Liver (tissue), 9 donors: Measurements from ENCODE around the gene PPP1R3G. TPM values are rescaled to one million over a fixed set of nuclear protein-coding genes. Genes with fewer than 3 reads are reported as not detected.

Experiments
- DNase-seq: peaks from one replicate; pipeline ENCODE4 v3.0.0-alpha.2; 2017; ENCODE audit warnings: low spot score
- H3K27ac ChIP-seq, 2 donors: one replicate each; pipeline ENCODE4 v1.7.0; 2013; ENCODE audit warnings: inconsistent platforms in 2 of 2, low read length in 2 of 2, control low read depth in 1 of 2, low read depth in 1 of 2, mild to moderate bottlenecking in 1 of 2
- H3K27me3 ChIP-seq, 4 donors: one replicate each; pipeline versions ENCODE4 v1.6.1 to v1.7.0; 2013; ENCODE audit warnings: low read length in 3 of 4, inconsistent platforms in 1 of 4, mild to moderate bottlenecking in 1 of 4, moderate library complexity in 1 of 4; ENCODE audit not compliant: control insufficient read depth in 4 of 4, insufficient read depth in 4 of 4
- H3K36me3 ChIP-seq, 4 donors: one replicate each; pipeline versions ENCODE4 v1.6.1 to v1.7.0; 2013; ENCODE audit warnings: low read length in 3 of 4, mild to moderate bottlenecking in 3 of 4, low read depth in 1 of 4, moderate library complexity in 1 of 4; ENCODE audit not compliant: control insufficient read depth in 4 of 4, insufficient read depth in 3 of 4
- H3K4me1 ChIP-seq, 4 donors: one replicate each; pipeline versions ENCODE4 v1.6.1 to v1.7.0; 2013; ENCODE audit warnings: low read length in 3 of 4, mild to moderate bottlenecking in 3 of 4, moderate library complexity in 1 of 4; ENCODE audit not compliant: control insufficient read depth in 4 of 4, insufficient read depth in 4 of 4
- H3K4me3 ChIP-seq, 3 donors: one replicate each; pipeline versions ENCODE4 v1.6.1 to v1.7.0; 2013; ENCODE audit warnings: low read length in 3 of 3, control low read depth in 1 of 3, low read depth in 1 of 3, mild to moderate bottlenecking in 1 of 3
- H3K9ac ChIP-seq, 2 donors: one replicate each; pipeline ENCODE4 v1.7.0; 2013; ENCODE audit warnings: low read length in 2 of 2, mild to moderate bottlenecking in 2 of 2, moderate library complexity in 2 of 2, control low read depth in 1 of 2, low read depth in 1 of 2
- H3K9me3 ChIP-seq, 4 donors: one replicate each; pipeline versions ENCODE4 v1.6.1 to v1.7.0; 2013; ENCODE audit warnings: low read length in 3 of 4; ENCODE audit not compliant: control insufficient read depth in 4 of 4
- ATF3 ChIP-seq: IDR thresholded peaks from 2 replicates; pipeline ENCODE4 v1.6.1; 2016; ENCODE audit warnings: antibody characterized with exemption
- EGR1 ChIP-seq, 2 donors: IDR thresholded peaks; 2 replicates each; pipeline ENCODE4 v1.6.1; 2016 to 2018; ENCODE audit warnings: antibody characterized with exemption in 2 of 2, low read depth in 2 of 2
- FOXA1 ChIP-seq: IDR thresholded peaks from 2 replicates; pipeline ENCODE4 v1.6.1; 2016; ENCODE audit warnings: antibody characterized with exemption
- FOXA2 ChIP-seq: IDR thresholded peaks from 2 replicates; pipeline ENCODE4 v1.6.1; 2016; ENCODE audit warnings: antibody characterized with exemption
- GABPA ChIP-seq, 2 donors: IDR thresholded peaks in 1 of 2; conservative IDR thresholded peaks in 1 of 2; 2 replicates each; pipeline ENCODE4 v1.6.1; 2016; ENCODE audit warnings: antibody characterized with exemption in 2 of 2, mild to moderate bottlenecking in 1 of 2, moderate library complexity in 1 of 2
- HNF4A ChIP-seq, 2 donors: conservative IDR thresholded peaks; 2 replicates each; pipeline ENCODE4 v1.6.1; 2016; ENCODE audit warnings: antibody characterized with exemption in 2 of 2, mild to moderate bottlenecking in 2 of 2
- HNF4G ChIP-seq: IDR thresholded peaks from 2 replicates; pipeline ENCODE4 v1.6.1; 2016; ENCODE audit warnings: antibody characterized with exemption
- JUND ChIP-seq, 2 donors: IDR thresholded peaks; 2 replicates each; pipeline ENCODE4 v1.6.1; 2016; ENCODE audit warnings: antibody characterized with exemption in 2 of 2
- MAX ChIP-seq: IDR thresholded peaks from 2 replicates; pipeline ENCODE4 v1.6.1; 2016; ENCODE audit warnings: antibody characterized with exemption
- NR2F2 ChIP-seq: IDR thresholded peaks from 2 replicates; pipeline ENCODE4 v1.6.1; 2016; ENCODE audit warnings: antibody characterized with exemption
- RAD21 ChIP-seq, 2 donors: IDR thresholded peaks; 2 replicates each; pipeline ENCODE4 v1.6.1; 2016; ENCODE audit warnings: antibody characterized with exemption in 2 of 2, mild to moderate bottlenecking in 2 of 2
- REST ChIP-seq: IDR thresholded peaks from 2 replicates; pipeline ENCODE4 v1.6.1; 2016; ENCODE audit warnings: antibody characterized with exemption, mild to moderate bottlenecking
- RXRA ChIP-seq, 2 donors: IDR thresholded peaks; 2 replicates each; pipeline ENCODE4 v1.6.1; 2017 to 2018; ENCODE audit warnings: antibody characterized with exemption in 2 of 2, mild to moderate bottlenecking in 1 of 2
- SP1 ChIP-seq: IDR thresholded peaks from 2 replicates; pipeline ENCODE4 v1.6.1; 2018; ENCODE audit warnings: antibody characterized with exemption, mild to moderate bottlenecking
- TAF1 ChIP-seq: conservative IDR thresholded peaks from 2 replicates; pipeline ENCODE4 v1.6.1; 2016; ENCODE audit warnings: antibody characterized with exemption, mild to moderate bottlenecking
- YY1 ChIP-seq: IDR thresholded peaks from 2 replicates; pipeline ENCODE4 v1.6.1; 2016; ENCODE audit warnings: antibody characterized with exemption, mild to moderate bottlenecking
- ZBTB33 ChIP-seq: IDR thresholded peaks from 2 replicates; pipeline ENCODE4 v1.6.1; 2016; ENCODE audit warnings: antibody characterized with exemption
- WGBS: extraction: QIAGEN DNeasy Blood & Tissue Kit; methylation state at CpG from one replicate; pipeline ENCODE4 v1.1.7; 2013; 5-methylcytosine and 5-hydroxymethylcytosine counted together
- polyA plus RNA-seq, 2 donors: library from polyadenylated mRNA; stranded (reverse) in 1 of 2; unstranded in 1 of 2; fragments of 200-250 nt in 1 of 2; fragments of >200 nt in 1 of 2; fragmentation: Nextera tagmentation in 1 of 2; extraction: Ambion mirVana in 1 of 2; gene quantifications; one replicate each; pipeline versions ENCODE4 v1.2.1 to v1.2.3, GENCODE V29; 2013 to 2015
- total RNA-seq, 2 donors: library from RNA; depleted of rRNA; stranded (reverse); fragments of >200 nt; gene quantifications; one replicate each; pipeline ENCODE4 v1.2.3, GENCODE V29; 2014
- TF ChIP-seq, protein P1 (sequence below): fragments of 150-350 bp; IDR thresholded peaks from 2 replicates; pipeline ENCODE4 v1.5.1; 2017; ENCODE audit warnings: improper control_type of control experiment, low read depth, low read length; ENCODE audit not compliant: missing input control
- donor health status: healthy.
- donor health status: healthy.
- donor health status: healthy.
- donor health status: healthy.
- donor health status: healthy.

PPP1R3G gene
- total and polyA plus RNA-seq, 4 donors = 0.25 to 3.0 (median 0.47) TPM

GRCh38 chr6:5123296-5124143, 38.4 kb downstream of the PPP1R3G start:
- no peak overlapping the region for H3K9ac ChIP-seq
- H3K4me3 ChIP-seq = no peak overlapping the region
- H3K9me3 ChIP-seq = no peaks in the 10 kb centered on the region
- H3K27me3 ChIP-seq = no peaks in the 10 kb centered on the region
- no peak for TF ChIP-seq SP1
- no peak for TF ChIP-seq REST
- no peak for TF ChIP-seq NR2F2
- TF ChIP-seq GABPA (IDR thresholded peaks at IDR 0.05 in 1 of 2, conservative IDR thresholded peaks at IDR 0.05 in 1 of 2) = no peak
- H3K27ac ChIP-seq = no peak overlapping the region
- H3K36me3 ChIP-seq = no peaks in the 10 kb centered on the region
- DNase-seq = no peak
- 92% methylated on average over 20 of the region's 20 CpGs for whole genome bisulfite sequencing
- peaks cover 10 to 31% (median 19%) of the 10 kb centered on the region in 4 donors for H3K4me1 ChIP-seq

GRCh38 chr6:5124526-5124925, 39.4 kb downstream of the PPP1R3G start:
- H3K4me1 ChIP-seq = peaks cover 7 to 23% (median 17%) of the 10 kb centered on the region in 4 donors
- H3K27ac ChIP-seq = no peak overlapping the region
- no peaks in the 10 kb centered on the region for H3K36me3 ChIP-seq
- no peak for TF ChIP-seq RXRA (IDR thresholded peaks at IDR 0.05)
- no peak for TF ChIP-seq HNF4A (conservative IDR thresholded peaks at IDR 0.05)
- no peak for TF ChIP-seq FOXA2
- TF ChIP-seq ZBTB33 = no peak
- TF ChIP-seq TAF1 = no peak
- no peak for TF ChIP-seq FOXA1
- no peak for TF ChIP-seq JUND (IDR thresholded peaks at IDR 0.05)
- no peak for TF ChIP-seq ATF3
- no peak for TF ChIP-seq GABPA (IDR thresholded peaks at IDR 0.05 in 1 of 2, conservative IDR thresholded peaks at IDR 0.05 in 1 of 2)
- TF ChIP-seq YY1 = no peak
- no peak for TF ChIP-seq HNF4G
- no peak for TF ChIP-seq NR2F2
- no peak for TF ChIP-seq RAD21 (IDR thresholded peaks at IDR 0.05)
- no peak for TF ChIP-seq REST
- no peak for TF ChIP-seq EGR1 (IDR thresholded peaks at IDR 0.05; ENCODE audit: low read depth in 2 of 2)
- no peak for TF ChIP-seq SP1
- no peak for TF ChIP-seq MAX
- TF ChIP-seq, protein P1, sequence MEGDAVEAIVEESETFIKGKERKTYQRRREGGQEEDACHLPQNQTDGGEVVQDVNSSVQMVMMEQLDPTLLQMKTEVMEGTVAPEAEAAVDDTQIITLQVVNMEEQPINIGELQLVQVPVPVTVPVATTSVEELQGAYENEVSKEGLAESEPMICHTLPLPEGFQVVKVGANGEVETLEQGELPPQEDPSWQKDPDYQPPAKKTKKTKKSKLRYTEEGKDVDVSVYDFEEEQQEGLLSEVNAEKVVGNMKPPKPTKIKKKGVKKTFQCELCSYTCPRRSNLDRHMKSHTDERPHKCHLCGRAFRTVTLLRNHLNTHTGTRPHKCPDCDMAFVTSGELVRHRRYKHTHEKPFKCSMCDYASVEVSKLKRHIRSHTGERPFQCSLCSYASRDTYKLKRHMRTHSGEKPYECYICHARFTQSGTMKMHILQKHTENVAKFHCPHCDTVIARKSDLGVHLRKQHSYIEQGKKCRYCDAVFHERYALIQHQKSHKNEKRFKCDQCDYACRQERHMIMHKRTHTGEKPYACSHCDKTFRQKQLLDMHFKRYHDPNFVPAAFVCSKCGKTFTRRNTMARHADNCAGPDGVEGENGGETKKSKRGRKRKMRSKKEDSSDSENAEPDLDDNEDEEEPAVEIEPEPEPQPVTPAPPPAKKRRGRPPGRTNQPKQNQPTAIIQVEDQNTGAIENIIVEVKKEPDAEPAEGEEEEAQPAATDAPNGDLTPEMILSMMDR = no peak
- H3K9ac ChIP-seq = no peak overlapping the region
- H3K27me3 ChIP-seq = no peaks in the 10 kb centered on the region
- no peak overlapping the region for H3K4me3 ChIP-seq
- WGBS = 98% methylated on average over 8 of the region's 8 CpGs
- H3K9me3 ChIP-seq = no peaks in the 10 kb centered on the region
- DNase-seq = no peak
